Heart right ventricle (tissue), 16 donors: ENCODE data around the gene LTO1. TPM values are rescaled to one million over a fixed set of nuclear protein-coding genes. Genes with fewer than 3 reads are reported as not detected.

ENCODE experiments used
- ATAC-seq, 8 donors: fragments of 200-7000 bp; cut with Tn5 transposase; one replicate each; pipeline ENCODE4 v1.9.1; 2020; ENCODE audit warnings: mild to moderate bottlenecking in 8 of 8, moderate library complexity in 8 of 8, moderate number of reproducible peaks in 1 of 8
- DNase-seq, 2 donors: peaks; one replicate each; pipeline ENCODE4 v3.0.0-alpha.2; 2020
- H3K27ac ChIP-seq, 10 donors: fragments of 200-600 bp; sonication (generic) in 2 of 10; one replicate each; pipeline versions ENCODE4 v1.5.0 to v1.8.0; 2020 to 2022; ENCODE audit warnings: mild to moderate bottlenecking in 3 of 10
- H3K27me3 ChIP-seq, 7 donors: fragments of 200-600 bp; one replicate each; pipeline ENCODE4 v1.8.0; 2021 to 2022; ENCODE audit warnings: mild to moderate bottlenecking in 2 of 7
- H3K36me3 ChIP-seq, 9 donors: fragments of 200-600 bp; sonication (generic) in 1 of 9; one replicate each; pipeline versions ENCODE4 v1.5.0 to v1.8.0; 2020 to 2022; ENCODE audit warnings: mild to moderate bottlenecking in 2 of 9
- H3K4me1 ChIP-seq, 9 donors: fragments of 200-600 bp; sonication (generic) in 1 of 9; one replicate each; pipeline versions ENCODE4 v1.5.0 to v1.8.0; 2020 to 2022; ENCODE audit warnings: mild to moderate bottlenecking in 4 of 9
- H3K4me3 ChIP-seq, 10 donors: fragments of 200-600 bp; sonication (generic) in 2 of 10; one replicate each; pipeline versions ENCODE4 v1.5.0 to v1.8.0; 2020 to 2022; ENCODE audit warnings: mild to moderate bottlenecking in 7 of 10, moderate library complexity in 2 of 10
- H3K9me3 ChIP-seq, 11 donors: fragments of 200-600 bp in 10 of 11; sonication (generic) in 2 of 11; one replicate each; pipeline versions ENCODE4 v1.5.0 to v1.8.0; 2013 to 2022; ENCODE audit warnings: mild to moderate bottlenecking in 2 of 11, control low read depth in 1 of 11, moderate library complexity in 1 of 11
- CTCF ChIP-seq, 9 donors: fragments of 200-600 bp; sonication (generic) in 2 of 9; IDR thresholded peaks; one replicate each; pipeline versions ENCODE4 v1.5.0 to v1.8.0; 2021 to 2022; ENCODE audit warnings: antibody characterized with exemption in 9 of 9, mild to moderate bottlenecking in 5 of 9, moderate library complexity in 1 of 9
- WGBS, 2 donors: extraction: QIAGEN DNeasy Blood & Tissue Kit; methylation state at CpG; one replicate each; pipeline ENCODE4 v1.1.7; 2013; ENCODE audit warnings: inconsistent platforms in 1 of 2; 5-methylcytosine and 5-hydroxymethylcytosine counted together
- intact Hi-C, 10 donors: fragments of 100-400 bp; cut with DNase I; formaldehyde crosslinking; loops; one replicate each; pipeline versions ENCODE4 v1.11.1 to v1.14.2; 2022
- polyA plus RNA-seq, 2 donors: library from polyadenylated mRNA; stranded (reverse); fragments of 200-250 nt; gene quantifications; one replicate each; pipeline ENCODE4 v1.2.3, GENCODE V29; 2013
- total RNA-seq, 10 donors: library from RNA; stranded (reverse); fragmentation: NEBNext Ultra II Directional in 3 of 10; extraction: Animal tissue kit (Norgen Biotek cat#: 25700) in 3 of 10; gene quantifications; one replicate each; pipeline versions ENCODE4 v1.2.1 to v1.2.4, GENCODE V29; 2021 to 2023
- donor health status: Arrhythmogenic right ventricular cardiomyopathy.
- donor health status: ischemic (EF 13 %, LVEDD 7.1; RV severe dilation, severe dysfunction).
- donor health status: healthy with polysubstance abuse.
- donor health status: DM: no; HTN: yes; CAD: no.
- donor health status: DM: no; HTN: no; CAD: no.
- donor health status: ischemic (EF 25% LVEDD 6.9; RV normal size, moderate dysfunction).
- donor health status: ischemic (EF 25% LVEDD 5.7; RV mildly dilated, moderate dysfunction).
- donor health status: healthy.
- donor health status: DM: yes; HTN: yes; CAD: no.
- donor health status: Ischemic cardiomyopathy.
- donor health status: ischemic (EF 35%, LVEDD 5.7; RV mildly dilated, moderate dysfunction).
- donor health status: nonischemic (EF 11% LVEDD 7.7; RV severe dilation, severe dysfunction).
- donor health status: DM: yes; HTN: yes; CAD: no.
- donor health status: PGD.
- donor health status: ischemic (EF 29% LVEDD 5.4; RV normal size, mild dysfunction).
- donor health status: nonischemic (EF 23%, LVEDD 6.1; RV moderate dilation, normal function).

The LTO1 gene
- total and polyA plus RNA-seq, 12 donors: 7.0 to 22.6 (median 8.2) TPM

DNA sequence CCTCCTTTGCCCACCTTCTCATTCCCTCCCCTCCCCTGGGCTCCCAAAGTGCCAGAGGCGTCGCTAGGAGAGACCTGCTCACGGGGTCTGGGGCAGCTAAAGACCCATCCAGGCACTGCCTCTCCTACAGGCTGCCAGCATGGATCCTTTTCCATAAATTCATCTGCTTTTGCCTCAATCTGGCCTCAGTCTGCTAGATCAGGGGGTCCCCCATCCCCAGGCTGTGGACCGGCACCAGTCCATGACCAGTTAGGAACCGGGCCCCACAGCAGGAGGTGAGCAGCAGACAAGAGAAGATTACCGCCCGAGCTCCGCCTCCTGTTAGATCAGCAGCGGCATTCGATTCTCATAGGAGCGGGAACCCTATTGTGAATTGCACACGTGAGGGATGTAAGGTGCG lies 12.3 kb downstream of the LTO1 start:
- Histone ChIP-seq H3K4me3 (no peak overlapping the region), H3K27ac (no peak overlapping the region), H3K27me3 (no peaks in the 10 kb centered on the region), H3K4me1 (peaks cover 0 to 9% (median 0%) of the 10 kb centered on the region in 9 donors), H3K36me3 (peaks cover 0 to 71% (median 23%) of the 10 kb centered on the region in 9 donors), H3K9me3 (no peaks in the 10 kb centered on the region)
- intact Hi-C loops: no loop called here
- DNase-seq (no peak), ATAC-seq (no peak)
- WGBS, 2 donors: 91 to 94% methylated on average over 13 of the region's 13 CpGs
- TF ChIP-seq CTCF (IDR thresholded peaks at IDR 0.05): no peak

DNA sequence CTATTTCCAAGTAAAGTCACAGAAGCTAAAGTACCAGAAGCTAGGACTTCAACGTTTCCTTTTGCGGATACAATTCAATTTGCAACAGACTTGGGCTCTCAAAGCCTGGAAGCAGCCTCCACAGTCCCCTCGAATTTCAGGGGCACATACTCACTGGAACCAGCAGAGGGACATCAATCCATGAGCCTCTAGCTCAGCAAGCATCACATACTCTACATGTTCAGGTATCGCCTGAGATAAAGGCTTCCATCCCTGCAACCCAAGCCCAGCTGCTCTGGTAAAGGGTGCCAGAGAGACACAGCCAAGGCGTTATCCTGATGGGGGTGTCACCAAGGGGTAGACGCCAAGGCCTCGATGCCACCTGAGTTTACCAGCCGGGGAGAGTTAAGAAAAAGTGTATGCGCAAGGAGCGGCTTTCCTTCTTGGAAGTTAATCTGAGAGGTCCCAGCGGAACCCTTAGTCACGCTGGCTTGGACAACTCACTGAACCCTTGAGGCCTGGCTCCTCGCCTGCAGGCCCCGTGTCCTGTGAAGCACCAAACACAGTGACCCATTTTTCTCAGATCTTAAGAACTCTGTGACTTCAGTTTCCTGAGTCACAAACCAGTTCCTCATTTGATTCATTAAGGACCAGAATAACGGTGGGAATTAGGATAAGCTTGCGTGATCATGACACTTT lies 13.0 kb downstream of the LTO1 start:
- Histone ChIP-seq H3K27me3 (no peaks in the 10 kb centered on the region), H3K4me1 (peaks cover 0 to 9% (median 0%) of the 10 kb centered on the region in 9 donors), H3K36me3 (peaks cover 0 to 64% (median 18%) of the 10 kb centered on the region in 9 donors), H3K27ac (no peak overlapping the region), H3K9me3 (no peaks in the 10 kb centered on the region), H3K4me3 (no peak overlapping the region)
- TF ChIP-seq CTCF (IDR thresholded peaks at IDR 0.05): no peak
- WGBS, 2 donors: 73 to 81% methylated on average over 16 of the region's 16 CpGs
- intact Hi-C loops: no loop called here
- DNase-seq: peak in 1 of 2 donors; percentile 59
- ATAC-seq: peak in 4 of 8 donors; percentile 9 to 68 (median 27)

- Histone ChIP-seq H3K36me3 (peaks cover 0 to 56% (median 11%) of the 10 kb centered on the region in 9 donors), H3K4me3 (no peak overlapping the region), H3K4me1 (peaks cover 0 to 9% (median 0%) of the 10 kb centered on the region in 9 donors), H3K27me3 (no peaks in the 10 kb centered on the region), H3K27ac (no peak overlapping the region), H3K9me3 (no peaks in the 10 kb centered on the region)
- WGBS, 2 donors: 74 to 94% methylated on average over 10 of the region's 10 CpGs
- DNase-seq: no peak
- ATAC-seq: no peak
- no peak for TF ChIP-seq CTCF (IDR thresholded peaks at IDR 0.05)
- intact Hi-C loops: no loop called here
Observed at GRCh38 chr11:69661413-69661715, 13.8 kb downstream of the LTO1 start.

DNA sequence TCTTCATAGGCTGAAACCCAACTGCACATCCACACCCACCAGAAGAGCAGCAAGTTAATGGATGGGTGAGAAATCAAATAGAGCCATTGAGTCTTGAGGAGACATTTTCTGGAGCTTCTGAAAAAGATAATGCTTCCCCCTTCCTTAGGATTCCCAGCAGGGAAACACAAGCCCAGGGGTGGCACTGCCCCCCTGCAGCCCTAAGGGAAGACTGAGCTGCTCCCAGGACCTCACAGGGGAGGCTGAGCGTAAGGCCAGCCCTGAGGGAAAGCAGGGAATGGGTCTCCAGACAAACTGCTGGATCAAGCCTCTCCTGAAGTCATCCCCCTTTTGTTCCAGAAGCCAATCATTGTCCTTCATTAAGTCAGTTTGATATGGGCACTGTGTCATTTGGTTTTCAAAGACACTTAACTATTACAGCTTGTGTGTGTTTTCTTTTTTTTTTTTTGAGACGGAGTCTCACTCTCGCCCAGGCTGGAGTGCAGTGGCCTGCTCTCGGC lies 15.1 kb downstream of the LTO1 start:
- intact Hi-C loops: no loop called here
- Histone ChIP-seq H3K9me3 (no peaks in the 10 kb centered on the region), H3K27me3 (no peaks in the 10 kb centered on the region), H3K4me3 (no peak overlapping the region), H3K4me1 (peaks cover 0 to 9% (median 0%) of the 10 kb centered on the region in 9 donors), H3K27ac (no peak overlapping the region), H3K36me3 (peaks cover 0 to 43% (median 6%) of the 10 kb centered on the region in 9 donors)
- DNase-seq: no peak
- 93 to 94% methylated on average over 4 of the region's 4 CpGs for WGBS, 2 donors
- ATAC-seq: no peak
- TF ChIP-seq CTCF (IDR thresholded peaks at IDR 0.05): no peak
